HepG2 (cell line): ENCODE results near the gene FFAR4.

ENCODE experiments used
- FOXK2 ChIP-seq: fragments of 450-650 bp; IDR thresholded peaks from 2 replicates; pipeline ENCODE4 v1.6.1; 2016
- HOXD1 ChIP-seq: sonication (generic); formaldehyde crosslinking; IDR thresholded peaks from 2 replicates; pipeline ENCODE4 v1.5.0; 2020; ENCODE audit warnings: missing genetic modification reagents
- ZNF33A ChIP-seq: sonication (generic); formaldehyde crosslinking; IDR thresholded peaks from 2 replicates; pipeline ENCODE4 v1.5.1; 2020; ENCODE audit warnings: missing genetic modification reagents, mild to moderate bottlenecking, moderate library complexity, borderline replicate concordance
- TF ChIP-seq, protein P1 (sequence below): sonication (generic); formaldehyde crosslinking; IDR thresholded peaks from 2 replicates; pipeline ENCODE4 v1.4.0; 2020; ENCODE audit warnings: missing genetic modification reagents

GRCh38 chr10:93604146-93604545, 37.7 kb downstream of the FFAR4 start:
- TF ChIP-seq HOXD1 (CRISPR knock-in tag) (no peak), FOXK2 (no peak), ZNF33A (CRISPR knock-in tag) (no peak)
- TF ChIP-seq, protein P1, sequence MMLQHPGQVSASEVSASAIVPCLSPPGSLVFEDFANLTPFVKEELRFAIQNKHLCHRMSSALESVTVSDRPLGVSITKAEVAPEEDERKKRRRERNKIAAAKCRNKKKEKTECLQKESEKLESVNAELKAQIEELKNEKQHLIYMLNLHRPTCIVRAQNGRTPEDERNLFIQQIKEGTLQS, result no peak
